HEK293 (cell line): ENCODE results near the gene CPM.

ENCODE experiments used
- CTCF ChIA-PET: fragments of 350-600 bp; formaldehyde crosslinking; extraction: SDS; loops from one replicate; lab custom pipeline; 2021; ENCODE audit warnings: antibody characterized with exemption; lab: Yijun Ruan, JAX
- POLR2A ChIA-PET: fragments of 300-600 bp; formaldehyde crosslinking; extraction: SDS; loops from one replicate; lab custom pipeline; 2020; ENCODE audit warnings: antibody characterized with exemption, inconsistent platforms; lab: Yijun Ruan, JAX
- H3K27ac ChIP-seq: fragments of 200-500 bp; sonication (Bioruptor generic); 2 replicates; pipeline ENCODE4 v1.5.1; 2014; ENCODE audit warnings: low read depth, low read length, control low read depth, inconsistent platforms; ENCODE audit errors: extremely low read depth
- H3K36me3 ChIP-seq, 2 experiments: fragments of 200-500 bp in 1 of 2; sonication (Bioruptor generic) in 1 of 2; 1 replicate in 1 of 2; 2 replicates in 1 of 2; pipeline ENCODE4 v1.5.1; 2014 to 2017; ENCODE audit warnings: inconsistent platforms in 2 of 2, low read length in 2 of 2; ENCODE audit not compliant: control insufficient read depth in 2 of 2, insufficient read depth in 1 of 2
- H3K4me1 ChIP-seq: fragments of 200-500 bp; sonication (Bioruptor generic); 2 replicates; pipeline ENCODE4 v1.5.1; 2014; ENCODE audit warnings: mild to moderate bottlenecking, low read length, inconsistent platforms; ENCODE audit not compliant: control insufficient read depth, insufficient read depth
- H3K4me3 ChIP-seq: 2 replicates; pipeline ENCODE4 v1.5.1; 2011; ENCODE audit warnings: low read depth, mild to moderate bottlenecking, control low read depth, low read length, moderate library complexity
- H3K9me3 ChIP-seq: fragments of 200-500 bp; sonication (Bioruptor generic); 2 replicates; pipeline ENCODE4 v1.5.1; 2014; ENCODE audit warnings: low read depth, low read length, inconsistent platforms; ENCODE audit not compliant: control insufficient read depth, insufficient read depth
- BCL11A ChIP-seq: fragments of 450-650 bp; formaldehyde crosslinking; IDR thresholded peaks from 2 replicates; pipeline ENCODE4 v1.5.1; 2016; ENCODE audit warnings: low read depth, missing biosample characterization, missing genetic modification characterization
- CTCF ChIP-seq: fragments of 450-650 bp; formaldehyde crosslinking; IDR thresholded peaks from 2 replicates; pipeline ENCODE4 v1.5.1; 2016; ENCODE audit warnings: missing biosample characterization, missing genetic modification characterization
- PRDM6 ChIP-seq: fragments of 450-650 bp; formaldehyde crosslinking; IDR thresholded peaks from 2 replicates; pipeline ENCODE4 v1.5.1; 2017; ENCODE audit warnings: missing biosample characterization, missing genetic modification characterization
- ZEB2 ChIP-seq: fragments of 450-650 bp; formaldehyde crosslinking; IDR thresholded peaks from 2 replicates; pipeline ENCODE4 v1.5.1; 2016; ENCODE audit warnings: missing biosample characterization, missing genetic modification characterization
- ZNF10 ChIP-seq: fragments of 450-650 bp; formaldehyde crosslinking; IDR thresholded peaks from 2 replicates; pipeline ENCODE4 v1.5.1; 2017; ENCODE audit warnings: missing biosample characterization, missing genetic modification characterization
- ZNF121 ChIP-seq: fragments of 450-650 bp; formaldehyde crosslinking; IDR thresholded peaks from 2 replicates; pipeline ENCODE4 v1.5.1; 2016; ENCODE audit warnings: missing biosample characterization, missing genetic modification characterization
- ZNF2 ChIP-seq: fragments of 450-650 bp; formaldehyde crosslinking; IDR thresholded peaks from 2 replicates; pipeline ENCODE4 v1.5.1; 2016; ENCODE audit warnings: missing biosample characterization, missing genetic modification characterization
- ZNF23 ChIP-seq: fragments of 450-650 bp; formaldehyde crosslinking; IDR thresholded peaks from 2 replicates; pipeline ENCODE4 v1.5.1; 2016; ENCODE audit warnings: missing biosample characterization, missing genetic modification characterization, borderline replicate concordance
- ZNF311 ChIP-seq: fragments of 450-650 bp; formaldehyde crosslinking; IDR thresholded peaks from 2 replicates; pipeline ENCODE4 v1.5.1; 2017; ENCODE audit warnings: missing biosample characterization, missing genetic modification characterization, borderline replicate concordance
- ZNF341 ChIP-seq: fragments of 450-650 bp; formaldehyde crosslinking; IDR thresholded peaks from 2 replicates; pipeline ENCODE4; 2016; ENCODE audit warnings: low read depth, missing biosample characterization, missing genetic modification characterization
- ZNF423 ChIP-seq: fragments of 450-650 bp; formaldehyde crosslinking; IDR thresholded peaks from 2 replicates; pipeline ENCODE4 v1.5.1; 2016; ENCODE audit warnings: missing biosample characterization, missing genetic modification characterization
- ZNF549 ChIP-seq: fragments of 450-650 bp; IDR thresholded peaks from 2 replicates; pipeline ENCODE4 v1.5.1; 2018; ENCODE audit warnings: missing biosample characterization, missing genetic modification characterization, mild to moderate bottlenecking, inconsistent platforms, moderate library complexity
- ZNF585B ChIP-seq: fragments of 450-650 bp; formaldehyde crosslinking; IDR thresholded peaks from 2 replicates; pipeline ENCODE4 v1.5.1; 2016; ENCODE audit warnings: missing biosample characterization, missing genetic modification characterization
- ZNF610 ChIP-seq: fragments of 450-650 bp; formaldehyde crosslinking; IDR thresholded peaks from 2 replicates; pipeline ENCODE4 v1.5.1; 2016; ENCODE audit warnings: missing biosample characterization, missing genetic modification characterization, borderline replicate concordance
- ZNF791 ChIP-seq: fragments of 450-650 bp; formaldehyde crosslinking; IDR thresholded peaks from 2 replicates; pipeline ENCODE4 v1.5.1; 2016; ENCODE audit warnings: missing biosample characterization, missing genetic modification characterization
- TF ChIP-seq, protein P1 (sequence below): fragments of 450-650 bp; IDR thresholded peaks from 2 replicates; pipeline ENCODE4 v1.5.1; 2018; ENCODE audit warnings: missing biosample characterization, mild to moderate bottlenecking, missing genetic modification characterization

CPM gene

DNA sequence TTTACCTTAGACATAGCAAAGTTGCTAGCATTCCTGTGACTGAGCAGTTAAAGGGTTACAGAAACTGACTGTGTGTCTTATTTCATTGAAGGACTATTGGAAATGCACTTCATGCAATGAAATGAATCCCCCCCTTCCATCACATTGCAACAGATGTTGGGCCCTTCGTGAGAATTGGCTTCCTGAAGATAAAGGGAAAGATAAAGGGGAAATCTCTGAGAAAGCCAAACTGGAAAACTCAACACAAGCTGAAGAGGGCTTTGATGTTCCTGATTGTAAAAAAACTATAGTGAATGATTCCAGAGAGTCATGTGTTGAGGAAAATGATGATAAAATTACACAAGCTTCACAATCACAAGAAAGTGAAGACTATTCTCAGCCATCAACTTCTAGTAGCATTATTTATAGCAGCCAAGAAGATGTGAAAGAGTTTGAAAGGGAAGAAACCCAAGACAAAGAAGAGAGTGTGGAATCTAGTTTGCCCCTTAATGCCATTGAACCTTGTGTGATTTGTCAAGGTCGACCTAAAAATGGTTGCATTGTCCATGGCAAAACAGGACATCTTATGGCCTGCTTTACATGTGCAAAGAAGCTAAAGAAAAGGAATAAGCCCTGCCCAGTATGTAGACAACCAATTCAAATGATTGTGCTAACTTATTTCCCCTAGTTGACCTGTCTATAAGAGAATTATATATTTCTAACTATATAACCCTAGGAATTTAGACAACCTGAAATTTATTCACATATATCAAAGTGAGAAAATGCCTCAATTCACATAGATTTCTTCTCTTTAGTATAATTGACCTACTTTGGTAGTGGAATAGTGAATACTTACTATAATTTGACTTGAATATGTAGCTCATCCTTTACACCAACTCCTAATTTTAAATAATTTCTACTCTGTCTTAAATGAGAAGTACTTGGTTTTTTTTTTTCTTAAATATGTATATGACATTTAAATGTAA, 93.5 kb downstream of the CPM start:
- CTCF ChIA-PET, result interaction anchor here (0.9 to 2.1 kb wide), 2 partner anchors 9 to 10 kb away, joined by 4 read pairs; no protein-coding TSS in a partner anchor
- Histone ChIP-seq H3K36me3 (peaks cover 67 to 95% of the 10 kb centered on the region in 2 experiments), H3K27ac (no peak overlapping the region), H3K4me3 (no peak overlapping the region), H3K9me3 (no peaks in the 10 kb centered on the region), H3K4me1 (no peaks in the 10 kb centered on the region; the same call in 1 of the 2 replicates)
- POLR2A ChIA-PET, result interaction anchor here (1.0 kb wide), 1 partner anchor 9 kb away, joined by 4 read pairs; no protein-coding TSS in a partner anchor
- no peak for TF ChIP-seq ZNF311 (tag by site-specific recombination)
- no peak for TF ChIP-seq ZNF23 (tag by site-specific recombination)
- TF ChIP-seq ZNF341 (tag by site-specific recombination), result no peak
- no peak for TF ChIP-seq ZEB2 (tag by site-specific recombination)
- TF ChIP-seq ZNF423 (tag by site-specific recombination), result no peak
- TF ChIP-seq, protein P1, sequence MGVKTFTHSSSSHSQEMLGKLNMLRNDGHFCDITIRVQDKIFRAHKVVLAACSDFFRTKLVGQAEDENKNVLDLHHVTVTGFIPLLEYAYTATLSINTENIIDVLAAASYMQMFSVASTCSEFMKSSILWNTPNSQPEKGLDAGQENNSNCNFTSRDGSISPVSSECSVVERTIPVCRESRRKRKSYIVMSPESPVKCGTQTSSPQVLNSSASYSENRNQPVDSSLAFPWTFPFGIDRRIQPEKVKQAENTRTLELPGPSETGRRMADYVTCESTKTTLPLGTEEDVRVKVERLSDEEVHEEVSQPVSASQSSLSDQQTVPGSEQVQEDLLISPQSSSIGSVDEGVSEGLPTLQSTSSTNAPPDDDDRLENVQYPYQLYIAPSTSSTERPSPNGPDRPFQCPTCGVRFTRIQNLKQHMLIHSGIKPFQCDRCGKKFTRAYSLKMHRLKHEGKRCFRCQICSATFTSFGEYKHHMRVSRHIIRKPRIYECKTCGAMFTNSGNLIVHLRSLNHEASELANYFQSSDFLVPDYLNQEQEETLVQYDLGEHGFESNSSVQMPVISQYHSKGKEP, result no peak
- TF ChIP-seq ZNF610 (tag by site-specific recombination), result no peak
- TF ChIP-seq ZNF585B (tag by site-specific recombination), result no peak
- no peak for TF ChIP-seq ZNF10 (tag by site-specific recombination)
- TF ChIP-seq ZNF791 (tag by site-specific recombination), result no peak
- no peak for TF ChIP-seq ZNF121 (tag by site-specific recombination)
- TF ChIP-seq CTCF (tag by site-specific recombination), result no peak
- TF ChIP-seq ZNF2 (tag by site-specific recombination), result no peak
- TF ChIP-seq BCL11A (tag by site-specific recombination), result no peak

- ChIA-PET CTCF (no interaction called here), POLR2A (no interaction called here)
- Histone ChIP-seq H3K36me3 (peaks cover 78 to 95% of the 10 kb centered on the region in 2 experiments), H3K4me1 (no peaks in the 10 kb centered on the region), H3K27ac (no peak overlapping the region), H3K4me3 (no peak overlapping the region), H3K9me3 (no peaks in the 10 kb centered on the region)
- TF ChIP-seq PRDM6 (tag by site-specific recombination) (peak; percentile 33; the same call in 1 of the 2 replicates), ZNF549 (tag by site-specific recombination) (no peak)
Observed at GRCh38 chr12:68838046-68838886, 94.7 kb downstream of the CPM start.
